Activated gamma-delta T cell treated with Interleukin-2 at 50 U/mL for 16 hours (primary cell): ENCODE data around the gene RCAN3.
"Not testable (repeated sequence)": the region's sequence is repeated elsewhere in the genome, so short reads cannot be mapped to it uniquely, and the experiment has no call there.

Experiments used
- DNase-seq: peaks from one replicate; pipeline ENCODE4 v3.0.0-alpha.2; 2020

RCAN3 gene

GRCh38 chr1:24514946-24515345, 12.3 kb downstream of the RCAN3 start:
- DNase-seq: no peak

DNA sequence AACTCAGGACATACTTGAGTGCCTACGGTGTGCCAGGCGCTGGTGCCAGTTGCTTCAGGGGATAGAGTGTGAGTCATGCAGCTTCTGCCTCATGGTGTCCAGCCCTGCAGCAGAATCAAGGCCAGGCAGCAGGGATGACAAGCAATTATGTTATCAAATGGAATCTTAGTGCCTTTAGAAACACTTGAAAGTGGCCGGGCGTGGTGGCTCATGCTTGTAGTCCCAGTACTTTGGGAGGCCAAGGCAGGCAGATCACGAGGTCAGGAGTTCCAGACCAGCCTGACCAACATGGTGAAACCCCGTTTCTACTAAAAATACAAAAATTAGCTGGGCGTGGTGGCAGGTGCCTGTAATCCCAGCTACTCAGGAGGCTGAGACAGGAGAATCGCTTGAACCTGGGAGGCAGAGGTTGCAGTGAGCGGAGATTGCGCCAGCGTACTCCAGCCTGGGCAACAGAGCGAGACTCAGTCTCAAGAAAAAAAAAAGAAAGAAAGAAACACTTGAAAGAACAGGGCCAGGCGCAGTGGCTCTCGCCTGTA, 13.1 kb downstream of the RCAN3 start:
- DNase-seq: not testable (repeated sequence)

DNA sequence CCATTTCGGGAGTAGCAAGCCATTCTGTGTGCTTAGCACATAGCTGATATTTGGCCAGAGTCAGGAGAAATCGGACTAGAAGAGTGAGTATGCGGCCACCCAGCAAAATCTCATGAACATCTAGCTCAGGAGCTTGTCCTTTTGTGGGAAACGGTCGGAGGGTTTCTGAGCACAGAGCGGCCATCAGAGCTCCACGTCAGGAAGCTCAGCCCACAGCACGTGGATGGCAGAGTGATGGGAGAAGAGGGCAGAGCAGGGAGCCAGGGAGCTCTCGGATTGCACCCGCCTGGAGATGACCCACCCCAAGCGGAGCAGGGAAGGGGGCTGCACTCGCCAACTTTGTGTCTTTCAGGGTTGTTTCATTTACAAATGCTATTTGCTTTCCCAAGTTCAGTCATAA, 13.9 kb downstream of the RCAN3 start:
- no peak for DNase-seq

DNA sequence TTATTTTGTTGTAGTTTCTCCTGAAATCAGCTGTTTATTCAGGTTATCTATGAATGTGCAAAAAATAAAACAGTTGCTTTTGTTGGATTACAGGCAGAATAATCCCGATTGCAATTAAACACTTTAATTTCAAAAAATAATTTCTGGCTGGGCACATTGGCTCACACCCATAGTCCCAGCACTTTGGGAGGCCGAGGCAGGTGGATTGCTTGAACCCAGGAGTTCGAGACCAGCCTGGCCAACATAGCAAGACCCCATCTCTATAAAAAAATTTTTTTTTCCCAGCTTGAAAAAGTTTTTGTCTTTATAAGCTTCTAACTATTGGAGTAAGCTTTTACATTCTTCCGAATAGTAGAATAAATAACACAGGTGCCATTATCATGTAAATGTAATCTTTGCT, 15.3 kb downstream of the RCAN3 start:
- no peak for DNase-seq

GRCh38 chr1:24520282-24520681, 17.6 kb downstream of the RCAN3 start:
- DNase-seq: not testable (repeated sequence)

DNA sequence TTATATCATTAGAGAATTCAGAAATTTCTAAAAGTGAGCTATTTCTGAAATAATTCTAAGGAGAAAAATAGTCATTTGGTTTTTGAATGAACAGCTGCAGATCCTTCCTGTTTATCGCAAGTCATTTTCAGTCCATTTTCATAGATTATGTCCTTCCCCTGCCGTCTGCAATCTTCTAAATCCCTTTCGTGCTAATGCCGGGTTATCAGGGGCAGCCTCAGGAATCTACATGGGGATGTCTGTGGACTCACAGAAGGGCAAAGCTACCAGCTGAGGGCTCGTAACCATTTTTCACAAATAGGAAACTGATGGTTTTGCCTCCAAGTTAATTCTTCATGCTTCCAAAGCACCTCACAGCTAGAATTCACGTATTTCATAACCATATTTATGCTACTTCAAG, 23.0 kb downstream of the RCAN3 start:
- no peak for DNase-seq

GRCh38 chr1:24526045-24526444, 23.4 kb downstream of the RCAN3 start:
- DNase-seq: no peak

GRCh38 chr1:24526940-24527542, 24.4 kb downstream of the RCAN3 start:
- peak; percentile 40 for DNase-seq

GRCh38 chr1:24528744-24529143, 26.1 kb downstream of the RCAN3 start:
- DNase-seq: no peak

DNA sequence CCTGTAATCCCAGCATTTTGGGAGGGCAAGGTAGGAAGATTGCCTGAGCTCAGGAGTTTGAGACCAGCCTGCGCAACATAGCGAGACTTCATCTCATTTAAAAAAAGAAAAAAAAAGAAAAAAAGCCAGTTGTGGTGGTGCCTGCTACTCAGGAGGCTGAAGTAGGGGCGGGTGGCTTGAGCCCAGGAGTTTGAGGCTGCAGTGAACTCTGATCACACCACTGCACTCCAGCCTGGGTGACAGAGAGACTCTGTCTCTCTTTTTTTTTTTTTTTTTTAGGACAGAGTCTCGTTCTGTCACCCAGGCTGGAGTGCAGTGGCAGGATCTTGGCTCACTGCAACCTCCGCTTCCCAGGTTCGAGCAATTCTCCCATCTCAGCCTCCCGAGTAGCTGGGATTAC, 26.7 kb downstream of the RCAN3 start:
- not testable (repeated sequence) for DNase-seq

- DNase-seq: peak; percentile 67
These were observed 32.4 kb downstream of the RCAN3 start for GRCh38 chr1:24535021-24535424.

DNA sequence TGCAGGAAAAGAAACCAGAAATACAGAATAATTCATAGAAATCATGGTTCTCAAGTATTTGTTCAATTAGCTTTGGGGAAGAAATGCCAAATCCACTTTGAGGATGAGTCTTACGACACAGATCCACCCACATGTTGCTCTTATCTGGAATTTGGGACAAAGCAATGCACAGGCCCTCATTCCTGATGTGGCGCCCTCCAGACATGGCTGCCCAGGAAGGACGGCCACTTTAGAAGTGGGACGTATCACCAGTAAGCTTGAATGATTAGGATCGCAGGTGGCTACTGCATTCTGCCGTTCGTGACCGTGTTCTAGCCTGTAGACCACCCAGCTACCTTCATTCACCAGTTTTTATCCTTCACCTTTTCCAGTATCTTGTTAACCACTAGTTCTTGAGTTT, 33.1 kb downstream of the RCAN3 start:
- DNase-seq: no peak

GRCh38 chr1:24536391-24536840, 33.8 kb downstream of the RCAN3 start:
- peak; percentile 52 for DNase-seq

DNA sequence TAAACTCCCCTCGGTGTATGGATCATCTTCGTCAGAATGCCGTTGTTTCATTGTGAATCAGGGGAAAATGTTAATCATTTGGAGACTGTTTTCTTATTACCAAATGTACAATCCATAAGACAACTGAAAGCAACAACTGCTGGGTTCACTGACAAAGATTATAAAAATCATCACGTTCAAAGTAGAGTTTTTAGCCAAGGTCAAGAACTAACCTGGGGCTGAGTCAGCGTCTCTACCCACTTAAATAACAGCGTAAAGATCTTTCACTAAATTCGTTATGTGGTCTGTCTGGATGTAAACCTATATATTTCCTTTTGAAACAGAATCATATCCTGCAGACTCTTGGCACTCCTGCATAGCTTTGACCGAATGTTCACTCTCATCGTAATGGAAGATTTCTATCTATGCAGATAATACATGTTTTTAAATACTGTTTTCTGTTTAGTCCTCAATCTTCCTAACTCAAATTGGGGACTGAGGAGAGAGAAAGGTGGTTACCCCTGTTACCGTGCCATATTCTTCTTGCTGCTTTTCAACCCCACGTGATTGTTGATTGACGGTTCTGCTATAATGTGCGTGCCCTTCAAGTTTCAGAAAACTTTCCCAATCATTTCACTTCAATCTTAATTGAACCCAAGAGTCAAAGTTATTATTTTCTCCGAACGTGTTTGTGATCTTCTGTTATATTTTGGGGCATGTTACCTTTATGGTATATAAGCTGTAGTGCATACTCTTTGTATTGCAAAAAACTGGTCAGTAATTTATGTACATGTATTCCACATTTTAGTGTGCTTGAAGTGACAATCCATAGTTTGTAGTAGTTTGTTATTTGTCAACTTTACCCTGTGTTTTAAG, 37.6 kb downstream of the RCAN3 start:
- no peak for DNase-seq

GRCh38 chr1:24540906-24541710, 38.5 kb downstream of the RCAN3 start:
- no peak for DNase-seq

- DNase-seq: no peak
These were observed 39.2 kb downstream of the RCAN3 start for GRCh38 chr1:24541711-24542346.

DNA sequence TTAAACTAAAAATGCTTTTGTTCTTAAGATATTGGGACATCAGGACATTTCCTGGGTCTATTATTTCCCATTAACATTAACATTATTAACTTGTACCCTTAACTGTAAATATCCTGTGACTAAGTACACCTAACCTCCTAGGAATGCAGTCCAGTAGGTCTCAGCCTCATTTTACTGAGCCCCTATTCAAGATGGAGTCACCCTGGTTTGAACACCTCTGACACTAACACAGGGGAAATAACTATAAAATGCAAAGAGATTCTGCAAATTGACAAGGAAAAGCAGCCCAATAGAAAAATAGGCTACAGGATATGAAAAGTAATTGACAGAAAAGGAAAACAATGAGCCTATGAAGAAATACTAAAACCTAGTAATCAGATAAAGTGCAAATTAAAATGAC, 41.6 kb downstream of the RCAN3 start:
- no peak for DNase-seq

DNA sequence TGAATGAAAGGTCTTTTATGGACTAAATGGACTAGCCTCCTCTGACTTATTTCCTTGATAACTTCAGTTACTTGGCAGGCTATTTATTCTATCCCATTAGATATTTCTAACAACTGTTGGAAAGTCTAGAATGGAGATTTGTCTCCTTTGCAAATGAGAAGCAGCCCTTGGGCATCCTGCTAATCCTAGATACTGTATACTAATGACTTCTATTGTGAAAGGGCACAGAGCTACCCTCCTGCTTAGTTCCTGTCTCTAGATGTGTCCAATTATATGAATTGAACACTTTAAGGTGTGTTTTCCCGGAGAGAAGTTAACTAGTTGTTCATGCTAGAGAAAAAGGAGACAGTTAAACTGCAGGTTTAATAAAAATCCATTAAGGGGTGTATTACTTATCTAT, 43.0 kb downstream of the RCAN3 start:
- DNase-seq: no peak

DNA sequence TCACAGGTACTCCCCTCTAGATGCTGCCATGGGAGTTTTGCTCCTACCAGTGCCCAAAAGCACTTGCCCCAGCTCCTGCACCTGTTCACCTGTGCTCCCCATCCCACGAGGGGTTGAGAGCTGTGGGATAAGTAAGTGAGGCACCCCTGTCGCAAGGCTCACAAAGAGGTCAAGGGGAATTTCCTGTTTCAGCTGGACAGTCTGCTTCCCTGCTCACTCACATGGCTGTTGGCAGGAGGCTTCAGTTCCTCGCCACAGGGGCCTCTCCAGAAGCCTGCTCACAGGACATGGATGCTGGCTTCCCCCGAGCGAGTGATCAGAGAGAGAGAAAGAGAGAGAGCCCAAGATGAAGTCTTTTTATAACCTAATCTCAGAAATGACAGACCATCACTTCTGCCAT, 44.6 kb downstream of the RCAN3 start:
- DNase-seq: no peak

DNA sequence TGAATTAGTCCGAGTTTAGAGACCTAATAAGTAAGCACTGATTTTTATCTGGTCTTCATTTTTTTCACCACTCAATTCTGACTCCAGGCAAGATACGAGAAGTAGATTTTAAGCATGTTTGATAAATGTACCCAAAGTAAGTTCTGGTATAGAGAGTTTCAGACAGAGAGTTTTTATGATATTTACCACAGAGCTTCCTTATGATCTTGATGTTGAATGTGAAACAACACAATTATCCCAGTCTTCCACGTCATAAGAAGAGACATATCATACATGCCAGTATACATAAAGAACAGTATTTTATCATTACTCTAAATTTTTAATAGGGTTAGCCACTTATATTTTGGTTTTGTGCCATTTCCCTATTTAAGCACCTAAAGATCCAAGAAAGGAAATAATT, 45.4 kb downstream of the RCAN3 start:
- no peak for DNase-seq

DNA sequence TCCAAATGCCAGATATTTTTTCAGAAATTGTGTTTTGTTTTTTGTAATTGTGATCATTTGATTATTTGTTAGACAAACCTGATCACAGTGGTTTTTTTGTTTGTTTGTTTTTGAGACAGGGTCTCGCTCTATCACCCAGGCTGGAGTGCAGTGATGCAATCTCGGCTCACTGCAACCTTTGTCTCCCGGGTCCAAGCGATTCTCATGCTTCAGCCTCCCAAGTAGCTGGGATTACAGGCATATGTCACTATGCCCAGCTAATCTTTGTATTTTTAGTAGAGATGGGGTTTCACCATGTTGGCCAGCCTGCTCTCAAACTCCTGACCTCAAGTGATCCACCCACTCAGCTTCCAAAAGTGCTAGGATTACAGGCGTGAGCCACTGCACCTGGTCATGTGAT, 46.6 kb downstream of the RCAN3 start:
- DNase-seq: not testable (repeated sequence)

GRCh38 chr1:24551290-24551959, 48.8 kb downstream of the RCAN3 start:
- no peak for DNase-seq
